Measurements from ENCODE around the gene TMED10.

Gene TMED10

GRCh38 chr14:75176142-75176820 is at the start of gene TMED10:
TMED10 (minus strand) TSS chr14:75176612; CDS start chr14:75176579, 33 bp downstream.
- DNase-seq (ENCODE audit: low spot score), result peak; percentile 90

- no peak for DNase-seq (ENCODE audit: low spot score)
These were observed 48.1 kb upstream of the TMED10 start for GRCh38 chr14:75224561-75224960.

GRCh38 chr14:75223664-75224154 is 47.3 kb upstream of the TMED10 start:
- no peak for DNase-seq (ENCODE audit: low spot score)

GRCh38 chr14:75222208-75222701 is 45.8 kb upstream of the TMED10 start:
- peak; percentile 85 for DNase-seq (ENCODE audit: low spot score)

GRCh38 chr14:75221797-75222196 is 45.4 kb upstream of the TMED10 start:
- no peak for DNase-seq (ENCODE audit: low spot score)

GRCh38 chr14:75220156-75220555 is 43.7 kb upstream of the TMED10 start:
- no peak for DNase-seq (ENCODE audit: low spot score)

- DNase-seq (ENCODE audit: low spot score), result no peak
These were observed 41.2 kb upstream of the TMED10 start for GRCh38 chr14:75217508-75218206.

- no peak for DNase-seq (ENCODE audit: low spot score)
These were observed 40.1 kb upstream of the TMED10 start for GRCh38 chr14:75216427-75217006.

- no peak for DNase-seq (ENCODE audit: low spot score)
These were observed 39.1 kb upstream of the TMED10 start for GRCh38 chr14:75215520-75215919.

GRCh38 chr14:75214558-75214957 is 38.1 kb upstream of the TMED10 start:
- DNase-seq (ENCODE audit: low spot score), result no peak

GRCh38 chr14:75213172-75213571 is 36.8 kb upstream of the TMED10 start:
- DNase-seq (ENCODE audit: low spot score), result no peak

- DNase-seq (ENCODE audit: low spot score), result no peak
These were observed 32.4 kb upstream of the TMED10 start for GRCh38 chr14:75208843-75209242.

GRCh38 chr14:75206190-75206589 is 29.8 kb upstream of the TMED10 start:
- no peak for DNase-seq (ENCODE audit: low spot score)

GRCh38 chr14:75205591-75205990 is 29.2 kb upstream of the TMED10 start:
- DNase-seq (ENCODE audit: low spot score), result peak; percentile 88

GRCh38 chr14:75204116-75204515 is 27.7 kb upstream of the TMED10 start:
- no peak for DNase-seq (ENCODE audit: low spot score)

- no peak for DNase-seq (ENCODE audit: low spot score)
These were observed 26.2 kb upstream of the TMED10 start for GRCh38 chr14:75202657-75203056.

- DNase-seq (ENCODE audit: low spot score), result no peak
These were observed 24.7 kb upstream of the TMED10 start for GRCh38 chr14:75201087-75201486.

GRCh38 chr14:75200451-75200850 is 24.0 kb upstream of the TMED10 start:
- DNase-seq (ENCODE audit: low spot score), result peak; percentile 71

- no peak for DNase-seq (ENCODE audit: low spot score)
These were observed 22.0 kb upstream of the TMED10 start for GRCh38 chr14:75198291-75198933.

- no peak for DNase-seq (ENCODE audit: low spot score)
These were observed 20.9 kb upstream of the TMED10 start for GRCh38 chr14:75197338-75197737.

GRCh38 chr14:75196468-75196867 is 20.1 kb upstream of the TMED10 start:
- DNase-seq (ENCODE audit: low spot score), result no peak

- no peak for DNase-seq (ENCODE audit: low spot score)
These were observed 19.7 kb upstream of the TMED10 start for GRCh38 chr14:75196064-75196463.

Measured in kidney tubule cell (primary cell).